ENCODE measurements around the gene ISL2. TPM values are rescaled to one million over a fixed set of nuclear protein-coding genes. Genes with fewer than 3 reads are reported as not detected.

Gene ISL2
- total and polyA plus RNA-seq, 2 of the 13 experiments (the other 11 are each of a cell fraction or from before 2014, with no cell fraction given): 4.3 to 5.1 TPM

DNA sequence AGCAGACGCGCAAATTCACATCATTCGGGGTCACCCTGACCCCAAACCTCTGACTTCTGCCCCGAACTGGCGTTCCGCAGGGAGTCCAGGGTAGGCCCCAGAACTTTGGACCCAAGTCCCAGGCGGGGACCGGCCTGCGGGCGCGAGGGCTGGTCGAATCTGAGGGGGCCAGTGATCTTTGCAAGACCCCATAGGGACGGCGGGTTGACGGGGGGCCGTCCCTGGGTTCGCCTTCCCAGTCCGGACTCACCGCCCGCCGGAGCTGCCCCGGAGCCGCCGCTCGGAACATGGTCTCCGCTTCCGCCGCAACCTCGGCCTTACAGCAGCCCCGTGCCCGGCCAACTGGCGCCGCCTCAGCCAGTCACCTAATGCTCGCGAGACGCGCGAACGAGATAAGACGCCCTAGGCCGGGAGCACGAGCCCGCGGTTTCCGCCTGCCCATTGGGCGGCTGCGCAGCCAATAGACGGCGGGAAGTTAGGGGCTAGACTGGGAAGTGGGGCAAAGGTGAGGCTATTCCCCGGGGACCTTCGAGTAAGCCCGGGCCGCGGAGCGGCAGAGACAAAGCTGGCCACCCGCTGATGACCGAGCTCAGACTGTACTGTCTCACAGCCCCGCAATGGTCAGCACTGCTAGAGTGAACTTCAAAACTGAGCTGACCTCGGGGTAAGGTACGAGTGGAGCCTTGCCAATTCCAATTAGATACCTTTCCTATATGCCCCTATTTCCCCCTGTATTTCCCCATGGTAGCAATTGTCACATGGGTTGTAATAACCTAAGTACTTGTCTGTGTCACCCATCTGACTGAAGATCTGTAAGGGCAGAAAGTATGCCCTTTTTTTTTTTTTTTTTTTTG, 25.2 kb upstream of the ISL2 start, which contains the start of gene ETFA (continued):
- TF ChIP-seq ZEB1 (IDR thresholded peaks at IDR 0.05; ENCODE audit: insufficient replicate concordance, low read depth) (no peak), YEATS4 (CRISPR knock-in tag; IDR thresholded peaks at IDR 0.05; ENCODE audit: borderline replicate concordance) (peak; percentile 87), SRSF9 (IDR thresholded peaks at IDR 0.05; ENCODE audit: borderline replicate concordance, insufficient read depth, low read depth, low read length, poor library complexity, severe bottlenecking) (no peak), ZNF589 (CRISPR knock-in tag; conservative IDR thresholded peaks at IDR 0.05) (peak; percentile 84; the same call in 1 of the 2 replicates), TIGD3 (CRISPR knock-in tag; IDR thresholded peaks at IDR 0.05; ENCODE audit: borderline replicate concordance) (peak; percentile 81; the same call in 1 of the 2 replicates), NFE2 (CRISPR knock-in tag; IDR thresholded peaks at IDR 0.05) (no peak), SNAPC5 (CRISPR knock-in tag; IDR thresholded peaks at IDR 0.05; ENCODE audit: borderline replicate concordance) (no peak), PHF5A (CRISPR knock-in tag; IDR thresholded peaks at IDR 0.05; ENCODE audit: low read depth, unreplicated experiment) (peak; percentile 69), ARID3A (IDR thresholded peaks at IDR 0.05; ENCODE audit: low read depth, low read length) (0 out of 2 replicates have a peak, but pooled peaks have one; percentile 7), DMTF1 (CRISPR knock-in tag; IDR thresholded peaks at IDR 0.05) (0 out of 2 replicates have a peak, but pooled peaks have one; percentile 24), ZKSCAN1 (IDR thresholded peaks at IDR 0.05; ENCODE audit: low read length) (no peak), ZNF251 (CRISPR knock-in tag; IDR thresholded peaks at IDR 0.05) (no peak), ZNF230 (CRISPR knock-in tag; IDR thresholded peaks at IDR 0.05) (peak; percentile 32; the same call in 1 of the 2 replicates), HOMEZ (CRISPR knock-in tag; IDR thresholded peaks at IDR 0.05; ENCODE audit: low read depth) (peak; percentile 90; the same call in 1 of the 2 replicates), ATF7 (IDR thresholded peaks at IDR 0.05) (no peak), ATF7 (CRISPR knock-in tag; IDR thresholded peaks at IDR 0.05) (0 out of 2 replicates have a peak, but pooled peaks have one; percentile 47), ZNF724P (CRISPR knock-in tag; IDR thresholded peaks at IDR 0.05; ENCODE audit: borderline replicate concordance) (0 out of 2 replicates have a peak, but pooled peaks have one; percentile 90), ZNF543 (CRISPR knock-in tag; IDR thresholded peaks at IDR 0.05) (peak; percentile 98), SIN3A (IDR thresholded peaks at IDR 0.05; ENCODE audit: borderline replicate concordance, low read depth, low read length) (peak; percentile 59; the same call in 1 of the 2 replicates)
- TF ChIP-seq, protein P1, sequence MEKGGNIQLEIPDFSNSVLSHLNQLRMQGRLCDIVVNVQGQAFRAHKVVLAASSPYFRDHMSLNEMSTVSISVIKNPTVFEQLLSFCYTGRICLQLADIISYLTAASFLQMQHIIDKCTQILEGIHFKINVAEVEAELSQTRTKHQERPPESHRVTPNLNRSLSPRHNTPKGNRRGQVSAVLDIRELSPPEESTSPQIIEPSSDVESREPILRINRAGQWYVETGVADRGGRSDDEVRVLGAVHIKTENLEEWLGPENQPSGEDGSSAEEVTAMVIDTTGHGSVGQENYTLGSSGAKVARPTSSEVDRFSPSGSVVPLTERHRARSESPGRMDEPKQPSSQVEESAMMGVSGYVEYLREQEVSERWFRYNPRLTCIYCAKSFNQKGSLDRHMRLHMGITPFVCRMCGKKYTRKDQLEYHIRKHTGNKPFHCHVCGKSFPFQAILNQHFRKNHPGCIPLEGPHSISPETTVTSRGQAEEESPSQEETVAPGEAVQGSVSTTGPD (CRISPR knock-in tag; IDR thresholded peaks at IDR 0.05): no peak
